GM19328 (cell line): Measurements from ENCODE around the gene TMEM119.
"Not testable (repeated sequence)": the region's sequence is repeated elsewhere in the genome, so short reads cannot be mapped to it uniquely, and the experiment has no call there.

Source experiments
- ATAC-seq: cut with Tn5 transposase; IDR thresholded peaks from one replicate; pipeline ENCODE4 v1.9.1; 2021; ENCODE audit warnings: mild to moderate bottlenecking, moderate library complexity; ENCODE audit not compliant: unreplicated experiment

TMEM119 gene

DNA sequence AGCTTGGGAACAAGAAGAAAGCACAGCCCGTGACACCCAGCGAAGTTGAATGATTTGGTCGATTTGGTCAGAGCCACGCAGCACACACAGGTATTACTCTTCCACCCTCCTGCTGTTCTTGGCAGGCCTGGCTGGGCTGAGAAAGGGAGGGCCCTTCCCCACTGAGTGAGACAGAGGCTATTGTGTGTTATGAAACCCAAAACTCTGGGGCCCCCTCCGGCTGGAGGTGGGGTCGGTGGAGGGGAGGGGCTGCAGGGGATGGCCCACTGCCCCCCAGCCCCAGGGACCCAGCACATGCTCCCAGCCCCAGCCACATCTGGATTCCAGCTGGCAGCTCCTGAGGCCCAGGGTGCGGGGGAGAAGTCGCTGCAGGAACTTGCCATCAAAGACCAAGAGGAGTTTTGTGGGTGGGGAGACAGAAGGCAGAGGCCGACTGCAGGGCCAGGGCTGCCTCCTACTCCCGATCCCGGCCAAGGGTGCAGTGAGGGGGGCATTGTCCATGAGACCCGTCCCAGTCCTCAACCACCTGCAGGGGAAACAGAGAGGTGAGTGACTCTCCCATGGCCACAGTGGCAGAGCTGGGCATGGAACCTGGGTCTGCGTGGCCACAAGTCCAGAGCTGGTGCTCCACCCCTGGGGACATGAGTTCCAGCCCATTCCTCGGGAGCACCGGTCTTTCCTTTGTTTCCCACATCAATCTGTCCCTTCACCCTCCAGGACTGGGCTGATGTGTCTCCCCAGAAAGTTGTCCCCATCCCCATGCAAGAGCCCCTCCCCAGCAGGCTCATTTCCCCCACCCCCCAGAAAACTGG lies 8.7 kb downstream of the TMEM119 start:
- ATAC-seq: no peak

GRCh38 chr12:108587826-108588225 lies 10.1 kb downstream of the TMEM119 start:
- ATAC-seq: no peak

GRCh38 chr12:108586306-108586705 lies 11.6 kb downstream of the TMEM119 start:
- no peak for ATAC-seq

DNA sequence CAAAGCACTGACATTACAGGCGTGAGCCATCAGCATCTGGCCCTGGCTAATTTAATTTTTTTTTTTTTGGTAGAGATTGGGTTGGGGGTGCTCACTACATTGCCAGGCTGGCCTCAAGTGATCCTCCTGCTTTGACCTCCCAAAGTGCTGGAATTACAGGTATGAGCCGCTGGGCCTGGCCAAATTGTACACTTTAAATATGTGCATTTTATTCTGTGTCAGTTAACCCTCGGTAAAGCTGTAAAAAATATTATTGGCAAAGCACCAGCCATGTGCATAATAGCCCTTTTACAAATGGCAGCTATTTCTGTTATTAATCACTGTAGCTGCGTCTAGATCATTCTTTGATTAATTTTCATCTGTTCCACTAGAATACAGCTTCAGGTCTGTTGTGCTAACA lies 12.0 kb downstream of the TMEM119 start:
- ATAC-seq: no peak

GRCh38 chr12:108584456-108585065 lies 13.3 kb downstream of the TMEM119 start:
- ATAC-seq: no peak

DNA sequence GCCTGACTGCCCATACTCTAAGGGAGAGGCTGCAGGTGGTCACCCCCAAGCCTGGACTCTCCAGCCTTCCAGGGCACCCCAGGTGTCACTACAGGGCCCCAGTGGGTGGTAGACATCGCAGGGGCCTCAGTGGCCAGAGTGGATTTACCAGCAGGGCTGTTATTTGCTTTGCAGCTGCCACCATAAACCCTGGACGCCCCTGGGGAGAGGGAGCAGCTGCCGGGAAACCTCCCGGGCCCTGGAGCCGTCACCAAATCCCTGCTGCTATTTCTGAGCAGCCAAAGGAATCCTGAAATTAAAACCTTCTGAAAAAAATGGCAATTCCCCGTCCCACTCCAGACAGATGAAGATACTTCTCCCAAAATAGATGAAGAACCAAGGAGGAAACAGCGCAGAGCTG lies 13.9 kb downstream of the TMEM119 start:
- no peak for ATAC-seq

- no peak for ATAC-seq
Measured at GRCh38 chr12:108582978-108583770, 14.7 kb downstream of the TMEM119 start.

- no peak for ATAC-seq
Measured at GRCh38 chr12:108582509-108582908, 15.4 kb downstream of the TMEM119 start.

GRCh38 chr12:108581311-108582227 lies 16.3 kb downstream of the TMEM119 start:
- ATAC-seq: no peak

DNA sequence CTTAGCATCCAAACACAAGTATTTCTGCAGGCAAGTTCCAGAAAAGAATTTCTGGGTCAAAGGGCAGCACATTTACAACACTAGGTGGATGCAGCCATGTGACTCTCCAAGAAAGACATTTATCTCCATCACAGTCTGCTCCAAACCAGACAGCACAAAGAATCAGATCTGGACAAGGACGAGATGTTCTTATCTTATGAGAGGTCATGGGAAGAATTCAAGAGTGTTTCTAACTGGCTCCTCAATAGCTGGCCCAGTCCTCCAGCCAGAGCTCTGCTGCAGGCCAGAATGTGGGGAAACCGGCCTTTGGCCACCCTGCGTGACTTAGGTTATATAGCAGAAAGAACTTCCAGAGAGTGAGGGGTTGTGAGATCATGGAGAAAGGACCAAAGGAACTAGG lies 17.4 kb downstream of the TMEM119 start:
- ATAC-seq: no peak

GRCh38 chr12:108578813-108579212 lies 19.1 kb downstream of the TMEM119 start:
- ATAC-seq: no peak

DNA sequence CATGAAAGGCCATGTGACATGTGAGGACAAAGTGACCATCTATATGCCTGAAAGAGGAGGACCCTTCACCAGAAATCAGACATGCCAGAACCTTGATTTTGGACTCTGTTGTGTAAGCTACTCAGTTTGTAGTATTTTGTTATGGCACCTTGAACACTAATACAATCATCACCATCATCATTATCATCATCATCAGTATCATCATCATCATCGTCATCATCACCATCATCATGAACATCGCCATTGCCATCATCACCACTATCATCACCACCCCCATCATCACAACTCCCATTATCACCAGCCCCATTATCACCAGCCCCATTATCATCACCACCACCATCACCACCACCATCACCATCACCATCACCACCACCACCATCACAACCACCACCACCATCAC lies 19.6 kb downstream of the TMEM119 start:
- ATAC-seq: no peak

DNA sequence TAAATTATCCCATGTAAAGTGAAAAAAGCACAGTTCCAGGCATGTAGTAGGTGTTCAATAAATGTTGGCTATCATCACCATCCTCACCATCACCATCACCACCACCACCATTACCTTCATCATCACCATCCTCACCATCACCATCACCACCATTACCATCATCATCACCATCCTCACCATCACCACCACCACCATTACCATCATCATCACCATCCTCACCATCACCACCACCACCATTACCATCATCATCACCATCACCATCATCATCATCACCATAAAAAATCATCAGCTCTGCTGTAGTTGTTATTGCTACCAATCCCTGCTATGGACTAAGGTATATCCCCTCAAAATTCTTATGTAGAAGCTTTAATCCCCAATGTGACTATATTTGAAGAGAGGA lies 20.4 kb downstream of the TMEM119 start:
- no peak for ATAC-seq

GRCh38 chr12:108576660-108577234 lies 21.1 kb downstream of the TMEM119 start:
- ATAC-seq: no peak

DNA sequence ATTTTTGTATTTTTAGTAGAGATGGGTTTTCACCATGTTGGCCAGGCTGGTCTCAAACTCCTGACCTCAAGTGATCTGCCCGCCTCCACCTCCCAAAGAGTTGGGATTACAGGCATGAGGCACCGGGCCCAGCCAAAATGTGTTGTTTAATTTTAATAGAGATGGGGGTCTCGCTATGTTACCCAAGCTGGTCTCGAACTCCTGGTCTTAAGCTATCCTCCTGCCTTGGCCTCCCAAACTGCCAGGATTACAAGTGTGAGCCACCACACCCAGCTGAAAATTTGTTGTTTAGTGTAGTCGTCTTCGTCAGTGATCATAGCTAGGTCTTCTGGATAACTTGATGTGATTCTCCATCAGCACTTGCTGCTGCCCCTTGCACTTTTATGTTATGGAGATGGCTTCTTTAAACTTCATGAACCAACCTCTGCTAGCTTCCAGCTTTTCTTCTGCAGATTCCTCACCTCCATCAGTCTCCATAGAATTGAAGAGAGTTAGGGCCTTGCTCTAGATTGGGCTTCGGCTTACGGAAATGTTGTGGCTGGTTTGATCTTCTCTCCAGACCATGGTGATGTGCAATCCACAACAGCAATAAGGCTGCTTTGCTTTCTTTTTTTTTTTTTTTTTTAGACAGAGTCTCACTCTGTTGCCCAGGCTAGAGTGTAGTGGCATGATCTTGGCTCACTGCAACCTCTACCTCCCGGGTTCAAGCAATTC lies 22.5 kb downstream of the TMEM119 start:
- ATAC-seq: no peak

DNA sequence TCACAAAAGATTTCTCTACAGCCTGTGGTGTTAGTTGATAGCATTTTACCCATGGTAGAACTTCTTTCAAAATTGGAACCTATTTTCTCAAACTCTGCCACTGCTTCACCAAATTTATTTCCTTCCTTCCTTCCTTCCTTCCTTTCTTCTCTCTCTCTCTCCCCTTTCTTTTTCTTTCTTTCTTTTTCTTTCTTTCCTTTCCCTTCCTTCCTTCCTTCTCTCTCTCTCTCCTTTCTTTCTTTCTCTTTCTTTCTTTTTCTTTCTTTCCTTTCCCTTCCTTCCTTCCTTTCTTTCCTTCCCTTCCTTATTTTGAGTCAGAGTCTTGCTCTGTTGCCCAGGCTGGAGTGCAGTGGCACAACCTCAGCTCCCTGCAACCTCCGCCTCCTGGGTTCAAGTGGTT lies 23.6 kb downstream of the TMEM119 start:
- not testable (repeated sequence) for ATAC-seq

- ATAC-seq: no peak
Measured at GRCh38 chr12:108573317-108573716, 24.6 kb downstream of the TMEM119 start.

DNA sequence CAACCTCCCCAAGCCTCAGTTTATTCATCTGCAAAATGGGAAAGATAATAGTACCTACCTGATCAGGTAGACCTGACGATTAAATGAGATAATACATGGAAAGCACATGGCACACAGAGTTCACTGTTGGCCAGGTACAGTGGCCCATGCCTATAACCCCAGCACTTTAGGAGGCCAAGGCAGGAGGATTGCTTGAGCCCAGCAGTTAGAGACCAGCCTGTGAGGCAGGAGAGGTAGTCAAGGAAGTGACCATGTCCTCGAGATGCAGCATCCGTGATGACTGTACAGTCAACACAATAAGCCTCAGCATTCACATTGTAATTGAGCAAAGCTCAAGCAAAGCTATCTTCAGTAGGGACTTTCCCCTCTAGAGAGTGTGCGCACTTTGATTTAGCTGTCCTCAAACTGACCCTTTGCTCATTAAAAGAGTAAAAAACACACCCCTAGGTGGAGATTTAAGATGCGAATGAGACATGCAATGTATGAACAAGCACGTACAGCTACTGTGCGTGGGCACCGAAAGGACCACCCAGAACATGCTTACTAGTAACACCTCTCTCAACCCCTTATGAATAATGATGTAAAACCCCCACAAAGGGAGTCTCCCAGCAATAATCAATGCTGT lies 25.6 kb downstream of the TMEM119 start:
- ATAC-seq: no peak

DNA sequence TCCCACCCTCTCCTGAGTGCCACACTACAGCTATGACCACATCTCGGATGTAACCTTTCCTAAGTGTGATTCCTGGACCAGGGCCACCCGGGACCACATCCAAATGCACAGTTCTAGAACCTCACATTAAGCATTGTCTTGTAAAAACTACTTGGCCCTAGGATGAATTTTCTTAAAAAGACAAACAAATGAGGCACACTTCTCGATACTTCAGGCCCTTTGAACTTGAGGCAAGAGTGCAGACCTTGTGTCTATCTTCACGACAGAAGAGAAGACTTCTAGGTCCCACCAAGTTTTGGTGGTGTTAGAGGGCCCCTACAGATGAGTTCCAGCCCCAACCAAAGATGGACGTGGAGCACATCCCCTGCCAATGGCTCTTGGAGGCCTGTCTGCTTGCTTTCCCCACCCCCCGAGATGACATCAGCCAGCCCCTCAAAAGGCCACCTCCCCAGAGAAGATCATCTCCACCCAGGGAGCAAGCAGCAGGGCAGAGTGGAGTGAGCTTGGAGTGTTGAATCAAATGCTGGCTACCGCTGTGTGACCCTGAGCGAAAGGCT lies 26.2 kb downstream of the TMEM119 start:
- no peak for ATAC-seq
